Naive thymus-derived CD4-positive, alpha-beta T cell (primary cell): Measurements from ENCODE around the gene FAM13C. TPM values are rescaled to one million over a fixed set of nuclear protein-coding genes. Genes with fewer than 3 reads are reported as not detected.

ENCODE experiments used
- ATAC-seq: fragments of 150-1000 bp; cut with Tn5 transposase; 2 replicates; pipeline ENCODE4 v1.10.0; 2021; ENCODE audit warnings: mild to moderate bottlenecking, moderate library complexity
- CTCF ChIA-PET: fragments of 350-600 bp; sonication (Branson Sonifier 250); formaldehyde crosslinking; loops from one replicate; lab custom pipeline; 2021; ENCODE audit warnings: antibody characterized with exemption; lab: Charles Lee
- POLR2A ChIA-PET: fragments of 350-600 bp; sonication (Branson Sonifier 250); formaldehyde crosslinking; loops from one replicate; lab custom pipeline; 2021; ENCODE audit warnings: antibody characterized with exemption, inconsistent platforms; lab: Charles Lee
- DNase-seq, 9 donors: peaks; one replicate each; pipeline versions ENCODE4 v3.0.0 to v3.0.0-alpha.2; 2020 to 2022; ENCODE audit warnings: mixed read lengths in 1 of 9
- H3K27ac ChIP-seq: one replicate; pipeline ENCODE4 v1.7.0; 2013; ENCODE audit warnings: mild to moderate bottlenecking, low read depth, low read length, moderate library complexity
- H3K27me3 ChIP-seq, 2 donors: one replicate each; pipeline ENCODE4 v1.7.0; 2013; ENCODE audit warnings: low read length in 2 of 2, mild to moderate bottlenecking in 2 of 2, moderate library complexity in 2 of 2; ENCODE audit not compliant: control insufficient read depth in 2 of 2, insufficient read depth in 2 of 2
- H3K36me3 ChIP-seq, 3 experiments: 1 replicate in 2 of 3; 2 replicates in 1 of 3; pipeline ENCODE4 v1.7.0; 2013; ENCODE audit warnings: low read length in 3 of 3, mild to moderate bottlenecking in 3 of 3, moderate library complexity in 1 of 3; ENCODE audit not compliant: insufficient read depth in 3 of 3, control insufficient read depth in 2 of 3
- H3K4me1 ChIP-seq, 2 donors: one replicate each; pipeline ENCODE4 v1.7.0; 2013; ENCODE audit warnings: low read length in 2 of 2, mild to moderate bottlenecking in 2 of 2, moderate library complexity in 1 of 2; ENCODE audit not compliant: control insufficient read depth in 2 of 2, insufficient read depth in 2 of 2
- H3K4me3 ChIP-seq: 2 replicates; pipeline ENCODE4 v1.7.0; 2013; ENCODE audit warnings: mild to moderate bottlenecking, low read length
- H3K9me3 ChIP-seq, 3 experiments: 1 replicate in 2 of 3; 2 replicates in 1 of 3; pipeline ENCODE4 v1.7.0; 2013; ENCODE audit warnings: low read length in 3 of 3; ENCODE audit not compliant: control insufficient read depth in 2 of 3
- H3K27ac Mint-ChIP-seq, 9 donors: one replicate each; pipeline ENCODE4 v1.8.0; 2020 to 2022; ENCODE audit warnings: mixed read lengths in 9 of 9, mild to moderate bottlenecking in 8 of 9, moderate library complexity in 5 of 9, inconsistent platforms in 2 of 9
- H3K27me3 Mint-ChIP-seq, 5 donors: one replicate each; pipeline ENCODE4 v1.8.0; 2021 to 2022; ENCODE audit warnings: mixed read lengths in 5 of 5, mild to moderate bottlenecking in 1 of 5
- H3K36me3 Mint-ChIP-seq, 5 donors: one replicate each; pipeline ENCODE4 v1.8.0; 2020 to 2022; ENCODE audit warnings: mixed read lengths in 5 of 5, mild to moderate bottlenecking in 3 of 5, inconsistent platforms in 1 of 5
- H3K4me1 Mint-ChIP-seq, 7 donors: one replicate each; pipeline ENCODE4 v1.8.0; 2020 to 2022; ENCODE audit warnings: mixed read lengths in 7 of 7, mild to moderate bottlenecking in 3 of 7, inconsistent platforms in 1 of 7
- H3K4me3 Mint-ChIP-seq, 10 donors: one replicate each; pipeline ENCODE4 v1.8.0; 2020 to 2022; ENCODE audit warnings: mild to moderate bottlenecking in 10 of 10, mixed read lengths in 10 of 10, moderate library complexity in 6 of 10, inconsistent platforms in 2 of 10
- H3K9me3 Mint-ChIP-seq, 11 donors: one replicate each; pipeline ENCODE4 v1.8.0; 2020 to 2022; ENCODE audit warnings: mixed read lengths in 11 of 11, mild to moderate bottlenecking in 4 of 11, inconsistent platforms in 1 of 11, moderate library complexity in 1 of 11
- intact Hi-C, 2 donors: fragments of 100-400 bp; cut with micrococcal nuclease; formaldehyde crosslinking; loops; one replicate each; pipeline ENCODE4 v1.15.1; 2023
- polyA plus RNA-seq, 2 donors: library from polyadenylated mRNA; unstranded; fragments of 300-500 nt; fragmentation: Illumina TruSeq; gene quantifications; one replicate each; pipeline ENCODE4 v1.2.3, GENCODE V29; 2021
- total RNA-seq, 6 experiments: library from RNA in 5 of 6; stranded (reverse) in 5 of 6; gene quantifications; 1 replicate in 5 of 6; 2 replicates in 1 of 6; pipeline ENCODE4 v1.2.3 and lab custom pipeline; 2021 to 2026

FAM13C gene
- total and polyA plus RNA-seq, 7 experiments from 2014 or later = not detected

DNA sequence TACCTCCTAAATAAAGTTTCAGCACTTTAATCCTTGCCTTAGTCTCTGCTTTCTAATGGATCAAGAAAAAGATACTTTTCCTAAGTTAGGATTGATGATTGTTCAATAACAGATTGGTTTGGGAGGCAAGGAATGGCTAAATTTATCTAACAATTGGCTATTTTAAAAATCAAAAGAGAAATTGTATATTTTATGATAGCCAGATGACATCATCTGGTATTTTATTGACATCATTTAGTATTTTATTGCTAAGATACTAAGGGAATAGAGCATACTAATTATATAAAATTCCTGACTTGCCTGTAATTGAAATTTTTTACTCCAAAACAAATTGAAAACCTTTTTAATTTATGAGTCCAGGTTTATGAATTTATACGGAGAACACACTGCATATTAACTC is 19.3 kb upstream of the FAM13C start:
- Mint-ChIP-seq H3K27ac (no peak overlapping the region), H3K36me3 (no peaks in the 10 kb centered on the region), H3K4me3 (no peak overlapping the region), H3K9me3 (peaks cover 0 to 4% (median 0%) of the 10 kb centered on the region in 11 donors), H3K4me1 (peaks cover 0 to 1% (median 0%) of the 10 kb centered on the region in 7 donors), H3K27me3 (peaks cover 0 to 4% (median 0%) of the 10 kb centered on the region in 5 donors)
- no peak overlapping the region for H3K27ac ChIP-seq
- no peaks in the 10 kb centered on the region for H3K36me3 ChIP-seq
- no peak overlapping the region for H3K4me3 ChIP-seq
- H3K4me1 ChIP-seq = no peaks in the 10 kb centered on the region
- H3K9me3 ChIP-seq = no peaks in the 10 kb centered on the region
- ChIA-PET CTCF (no interaction called here), POLR2A (no interaction called here)
- no peaks in the 10 kb centered on the region for H3K27me3 ChIP-seq
- intact Hi-C loops = no loop called here
- ATAC-seq = no peak
- no peak for DNase-seq

DNA sequence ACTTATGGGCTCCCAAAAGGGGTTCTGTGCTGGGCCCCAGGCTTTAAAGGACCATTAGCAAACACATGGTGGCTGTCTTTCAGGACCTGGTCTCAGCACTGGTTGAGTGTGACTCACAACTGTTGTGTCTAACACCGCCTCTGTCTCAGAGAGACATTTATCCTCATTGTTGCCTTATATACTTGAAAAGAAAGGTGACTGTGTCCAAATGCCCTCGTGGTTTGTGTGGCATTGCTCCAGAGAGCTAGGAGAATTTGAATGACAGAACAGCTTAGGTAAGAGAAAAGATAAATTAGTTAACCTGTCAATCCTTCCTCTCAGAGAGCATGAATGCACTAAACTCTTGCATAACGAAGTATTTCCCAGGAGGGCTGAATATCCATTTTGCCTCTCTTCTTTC is 14.5 kb upstream of the FAM13C start:
- Mint-ChIP-seq H3K9me3 (peaks cover 0 to 12% (median 0%) of the 10 kb centered on the region in 11 donors), H3K27me3 (peaks cover 0 to 4% (median 0%) of the 10 kb centered on the region in 5 donors), H3K36me3 (no peaks in the 10 kb centered on the region), H3K4me3 (no peak overlapping the region), H3K4me1 (no peaks in the 10 kb centered on the region), H3K27ac (no peak overlapping the region)
- Histone ChIP-seq H3K36me3 (no peaks in the 10 kb centered on the region), H3K4me1 (no peaks in the 10 kb centered on the region), H3K27ac (no peak overlapping the region), H3K27me3 (no peaks in the 10 kb centered on the region), H3K9me3 (no peaks in the 10 kb centered on the region), H3K4me3 (no peak overlapping the region)
- ATAC-seq (no peak), DNase-seq (no peak)
- ChIA-PET POLR2A (no interaction called here), CTCF (no interaction called here)
- intact Hi-C loops = no loop called here

DNA sequence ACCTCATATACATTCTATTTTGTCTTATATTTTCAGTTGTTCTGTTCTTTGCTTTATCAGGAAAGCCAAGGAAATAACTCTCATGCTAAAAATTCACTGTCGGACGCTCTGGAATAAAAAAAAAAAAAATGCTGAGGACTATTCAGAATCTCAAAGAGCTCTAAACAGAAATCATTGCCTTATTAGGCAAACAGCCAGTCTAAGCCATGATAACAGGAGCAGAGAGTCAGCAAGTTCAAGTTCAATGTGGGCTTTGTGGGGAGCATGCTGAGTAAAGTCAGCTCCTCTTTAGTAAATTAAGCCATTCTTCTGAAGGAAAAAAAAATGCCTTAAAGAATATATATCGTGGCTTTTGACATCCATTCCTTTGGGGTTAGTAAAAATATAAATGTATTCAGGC is 13.6 kb upstream of the FAM13C start:
- DNase-seq = no peak
- Mint-ChIP-seq H3K9me3 (peaks cover 0 to 12% (median 0%) of the 10 kb centered on the region in 11 donors), H3K4me3 (no peak overlapping the region), H3K27ac (no peak overlapping the region), H3K36me3 (no peaks in the 10 kb centered on the region), H3K27me3 (peaks cover 0 to 4% (median 0%) of the 10 kb centered on the region in 5 donors), H3K4me1 (no peaks in the 10 kb centered on the region)
- H3K9me3 ChIP-seq = no peaks in the 10 kb centered on the region
- H3K27ac ChIP-seq = no peak overlapping the region
- intact Hi-C loops = no loop called here
- H3K36me3 ChIP-seq = no peaks in the 10 kb centered on the region
- ChIA-PET POLR2A (no interaction called here), CTCF (interaction anchor here (0.5 kb wide), 1 partner anchor 98 kb away, joined by 5 read pairs; no protein-coding TSS in a partner anchor)
- H3K4me1 ChIP-seq = no peaks in the 10 kb centered on the region
- no peak for ATAC-seq
- no peak overlapping the region for H3K4me3 ChIP-seq
- H3K27me3 ChIP-seq = no peaks in the 10 kb centered on the region

DNA sequence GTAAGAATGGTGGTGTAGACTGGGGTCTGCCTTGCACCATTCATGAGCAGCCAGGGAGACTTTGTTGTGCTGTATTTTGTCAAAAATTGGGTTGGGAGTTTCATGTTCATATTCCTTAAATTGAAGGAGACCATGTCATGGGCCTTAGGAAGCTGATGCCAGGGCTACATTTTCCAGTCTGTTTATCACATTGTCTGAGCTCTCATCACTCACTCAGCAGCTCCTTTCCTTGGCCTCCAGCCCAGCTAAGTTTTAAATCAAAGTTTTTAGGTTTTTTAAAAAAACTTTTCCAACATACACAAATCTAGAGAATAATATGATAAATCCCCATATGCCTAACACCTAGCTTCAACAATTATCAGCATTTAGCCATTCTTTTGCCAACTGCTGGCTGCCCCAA is 12.6 kb upstream of the FAM13C start:
- intact Hi-C loops = no loop called here
- no peaks in the 10 kb centered on the region for H3K4me1 Mint-ChIP-seq
- POLR2A ChIA-PET = no interaction called here
- H3K27ac Mint-ChIP-seq = no peak overlapping the region
- Histone ChIP-seq H3K27me3 (no peaks in the 10 kb centered on the region), H3K27ac (no peak overlapping the region), H3K9me3 (no peaks in the 10 kb centered on the region), H3K36me3 (no peaks in the 10 kb centered on the region), H3K4me3 (no peak overlapping the region), H3K4me1 (no peaks in the 10 kb centered on the region)
- DNase-seq = no peak
- ATAC-seq = no peak
- no peaks in the 10 kb centered on the region for H3K36me3 Mint-ChIP-seq
- peaks cover 0 to 4% (median 0%) of the 10 kb centered on the region in 5 donors for H3K27me3 Mint-ChIP-seq
- CTCF ChIA-PET = no interaction called here
- peaks cover 0 to 12% (median 0%) of the 10 kb centered on the region in 11 donors for H3K9me3 Mint-ChIP-seq
- H3K4me3 Mint-ChIP-seq = no peak overlapping the region

DNA sequence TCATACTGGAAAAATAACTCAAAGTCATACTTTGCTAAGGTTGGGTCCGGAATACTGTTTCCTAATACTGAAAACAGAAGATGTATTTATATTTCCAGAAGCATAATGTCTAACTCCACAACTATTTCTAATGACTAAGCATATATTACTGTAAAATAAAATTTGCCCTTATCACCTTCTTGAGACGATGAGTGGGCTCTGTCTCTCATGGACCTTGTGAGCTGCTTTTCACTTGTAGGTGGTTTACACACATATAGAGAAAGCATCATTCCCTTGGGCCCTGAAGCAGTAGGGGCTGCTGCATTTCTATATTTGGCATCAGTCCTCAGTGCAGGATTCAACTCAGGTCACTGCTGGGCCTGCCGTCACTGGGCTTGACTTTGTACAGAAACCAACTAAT is 10.7 kb upstream of the FAM13C start:
- Histone ChIP-seq H3K9me3 (no peaks in the 10 kb centered on the region), H3K36me3 (no peaks in the 10 kb centered on the region), H3K4me3 (no peak overlapping the region), H3K4me1 (no peaks in the 10 kb centered on the region), H3K27ac (no peak overlapping the region), H3K27me3 (no peaks in the 10 kb centered on the region)
- ATAC-seq (no peak), DNase-seq (no peak)
- no peaks in the 10 kb centered on the region for H3K4me1 Mint-ChIP-seq
- peaks cover 0 to 4% (median 0%) of the 10 kb centered on the region in 5 donors for H3K27me3 Mint-ChIP-seq
- H3K27ac Mint-ChIP-seq = no peak overlapping the region
- POLR2A ChIA-PET = no interaction called here
- H3K4me3 Mint-ChIP-seq = no peak overlapping the region
- intact Hi-C loops = no loop called here
- no peaks in the 10 kb centered on the region for H3K36me3 Mint-ChIP-seq
- CTCF ChIA-PET = no interaction called here
- peaks cover 0 to 12% (median 0%) of the 10 kb centered on the region in 11 donors for H3K9me3 Mint-ChIP-seq

DNA sequence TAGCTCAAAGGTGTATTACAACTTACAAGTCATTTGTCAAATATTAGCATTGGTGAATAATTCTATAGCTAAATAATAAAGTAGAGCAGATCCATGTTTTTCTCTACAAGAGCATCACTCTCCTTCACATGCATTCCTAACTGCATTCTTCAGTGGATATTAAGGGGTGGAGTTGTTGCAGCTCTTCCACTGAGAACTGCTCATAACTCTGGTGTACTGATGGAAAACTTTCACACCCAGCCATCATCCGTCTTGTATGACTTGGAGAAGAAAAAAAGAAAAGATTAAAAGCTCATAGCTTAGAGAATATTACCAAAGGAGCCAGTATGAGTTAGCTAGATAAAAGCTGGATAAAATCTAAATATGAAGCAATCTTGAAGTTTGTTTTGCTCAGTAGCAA is 10.2 kb upstream of the FAM13C start:
- Histone ChIP-seq H3K27ac (no peak overlapping the region), H3K4me3 (no peak overlapping the region), H3K4me1 (no peaks in the 10 kb centered on the region), H3K36me3 (no peaks in the 10 kb centered on the region), H3K9me3 (no peaks in the 10 kb centered on the region), H3K27me3 (no peaks in the 10 kb centered on the region)
- no peak for DNase-seq
- POLR2A ChIA-PET = no interaction called here
- Mint-ChIP-seq H3K9me3 (peaks cover 0 to 12% (median 0%) of the 10 kb centered on the region in 11 donors), H3K4me3 (no peak overlapping the region), H3K36me3 (no peaks in the 10 kb centered on the region), H3K27ac (no peak overlapping the region), H3K27me3 (peaks cover 0 to 4% (median 0%) of the 10 kb centered on the region in 5 donors), H3K4me1 (no peaks in the 10 kb centered on the region)
- intact Hi-C loops = no loop called here
- no peak for ATAC-seq
- CTCF ChIA-PET = no interaction called here

DNA sequence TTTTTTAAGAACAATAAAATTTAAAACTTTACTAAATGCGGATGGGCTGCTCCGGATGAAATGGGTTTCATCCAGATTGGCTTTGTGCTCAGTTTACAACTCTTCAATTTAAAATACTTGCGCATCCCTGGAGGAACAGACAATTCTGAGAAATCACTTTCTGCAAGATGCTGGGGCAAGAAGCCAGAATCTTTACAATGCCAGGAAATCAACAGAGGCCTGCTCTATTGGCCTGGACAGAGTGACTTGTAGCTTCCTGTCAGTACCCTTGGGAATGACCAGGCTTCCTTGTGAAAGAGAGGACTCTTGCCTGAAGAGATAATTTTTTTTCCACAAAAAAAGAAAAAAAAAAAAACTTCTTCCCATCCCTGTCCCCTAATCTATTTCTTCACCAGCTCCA is 3.9 kb upstream of the FAM13C start:
- H3K4me3 ChIP-seq = no peak overlapping the region
- ChIA-PET CTCF (no interaction called here), POLR2A (no interaction called here)
- H3K4me1 ChIP-seq = no peaks in the 10 kb centered on the region
- Mint-ChIP-seq H3K4me3 (no peak overlapping the region), H3K9me3 (no peaks in the 10 kb centered on the region), H3K4me1 (peaks cover 0 to 13% (median 8%) of the 10 kb centered on the region in 7 donors), H3K27ac (no peak overlapping the region), H3K27me3 (peaks cover 7 to 28% (median 23%) of the 10 kb centered on the region in 5 donors), H3K36me3 (no peaks in the 10 kb centered on the region)
- no peak for DNase-seq
- no peaks in the 10 kb centered on the region for H3K27me3 ChIP-seq
- intact Hi-C loops = no loop called here
- no peaks in the 10 kb centered on the region for H3K9me3 ChIP-seq
- H3K27ac ChIP-seq = no peak overlapping the region
- H3K36me3 ChIP-seq = no peaks in the 10 kb centered on the region
- no peak for ATAC-seq
